ENCODE results near the gene TMEM178A. TPM values are rescaled to one million over a fixed set of nuclear protein-coding genes. Genes with fewer than 3 reads are reported as not detected.
"Not testable (repeated sequence)": the region's sequence is repeated elsewhere in the genome, so short reads cannot be mapped to it uniquely, and the experiment has no call there.

Gene TMEM178A
- total RNA-seq, 1 donor from 2014 or later: 19.2 TPM

DNA sequence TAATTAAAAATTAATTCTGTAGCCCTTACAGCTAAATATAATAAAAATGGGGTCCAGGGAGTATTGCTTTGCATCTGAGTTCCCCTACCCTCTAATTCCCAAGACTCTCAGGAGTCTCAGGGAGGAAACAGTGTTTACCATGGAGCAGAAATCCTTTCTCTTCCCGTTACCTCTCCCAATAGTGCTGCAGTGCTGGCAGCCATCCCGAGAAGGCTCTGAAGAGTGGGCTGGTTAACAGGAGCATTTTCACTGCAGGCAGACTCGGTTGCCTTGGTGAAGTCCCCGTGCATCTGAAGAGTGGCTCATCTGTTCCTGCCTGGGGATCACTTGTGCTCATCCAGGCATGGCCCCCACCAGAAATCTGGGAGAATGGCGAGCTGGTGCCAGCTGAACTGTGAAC, 41.8 kb upstream of the TMEM178A start:
- Mint-ChIP-seq H3K4me3 (no peak overlapping the region), H3K9me3 (peaks cover 2% of the 10 kb centered on the region), H3K27me3 (ENCODE audit: insufficient read depth, low read depth) (peaks cover 3% of the 10 kb centered on the region), H3K36me3 (no peaks in the 10 kb centered on the region), H3K27ac (no peak overlapping the region), H3K4me1 (peaks cover 17% of the 10 kb centered on the region)
- Histone ChIP-seq H3K9ac (no peak overlapping the region), H3K27ac (no peak overlapping the region), H3K4me1 (peaks cover 7% of the 10 kb centered on the region), H3F3A (ENCODE audit: low read depth) (no peaks in the 10 kb centered on the region), H3K4me2 (no peak overlapping the region), H3K79me2 (ENCODE audit: low read depth) (no peaks in the 10 kb centered on the region), H4K20me1 (ENCODE audit: low read depth) (no peaks in the 10 kb centered on the region), H3K27me3 (no peaks in the 10 kb centered on the region), H3K9me3 (ENCODE audit: low read depth) (no peaks in the 10 kb centered on the region), H3K4me3 (no peak overlapping the region), H3K36me3 (no peaks in the 10 kb centered on the region), H2AFZ (replicated peaks) (no peak overlapping the region)
- no peak for TF ChIP-seq EZH2 (IDR thresholded peaks at IDR 0.05)
- no peak for DNase-seq (ENCODE audit: low spot score)

DNA sequence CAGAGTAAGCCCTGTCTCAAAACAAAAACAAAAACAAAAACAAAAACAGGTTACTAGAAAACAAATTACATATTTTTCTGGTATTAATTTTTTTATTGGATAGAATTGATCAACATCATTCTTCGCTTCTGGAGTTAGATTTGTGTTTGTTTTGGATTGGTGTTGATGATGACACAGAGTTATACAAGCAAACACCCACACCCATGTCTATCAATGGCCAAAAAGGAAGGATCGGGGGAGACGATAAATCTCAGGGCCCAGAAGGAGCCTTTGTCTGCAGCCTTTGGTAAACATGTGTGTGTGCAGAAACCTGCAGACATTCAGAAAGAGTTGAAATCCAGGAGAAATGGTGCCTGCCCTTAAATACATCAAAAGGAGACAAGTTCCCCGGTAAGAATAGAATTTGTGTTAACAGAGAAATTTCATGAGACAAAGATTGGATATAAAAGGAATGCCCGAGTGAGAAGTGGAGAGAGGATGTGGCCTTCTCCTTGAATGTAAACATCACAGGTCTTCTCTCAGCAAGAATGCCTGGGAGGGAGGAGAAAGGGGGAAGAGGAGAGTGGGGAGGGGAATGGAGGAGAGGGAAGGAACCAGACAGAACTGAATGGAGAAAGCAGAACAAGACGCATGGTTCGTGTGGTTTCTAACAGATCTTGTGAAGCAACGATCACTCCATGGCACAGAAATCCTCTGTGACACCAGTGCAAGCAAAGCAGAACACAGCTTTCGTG, 40.4 kb upstream of the TMEM178A start:
- Histone ChIP-seq H3K79me2 (ENCODE audit: low read depth) (no peaks in the 10 kb centered on the region), H3K36me3 (no peaks in the 10 kb centered on the region), H2AFZ (replicated peaks) (peak overlapping the region; percentile 52), H4K20me1 (ENCODE audit: low read depth) (no peaks in the 10 kb centered on the region), H3K4me1 (peaks cover 7% of the 10 kb centered on the region), H3K4me2 (no peak overlapping the region), H3K27ac (no peak overlapping the region), H3K9ac (no peak overlapping the region), H3K4me3 (no peak overlapping the region), H3K27me3 (no peaks in the 10 kb centered on the region), H3F3A (ENCODE audit: low read depth) (no peaks in the 10 kb centered on the region), H3K9me3 (ENCODE audit: low read depth) (no peaks in the 10 kb centered on the region)
- DNase-seq (ENCODE audit: low spot score): no peak
- Mint-ChIP-seq H3K9me3 (peaks cover 5% of the 10 kb centered on the region), H3K4me1 (peaks cover 17% of the 10 kb centered on the region), H3K36me3 (no peaks in the 10 kb centered on the region), H3K27ac (no peak overlapping the region), H3K27me3 (ENCODE audit: insufficient read depth, low read depth) (peaks cover 3% of the 10 kb centered on the region), H3K4me3 (no peak overlapping the region)
- TF ChIP-seq, protein P1, sequence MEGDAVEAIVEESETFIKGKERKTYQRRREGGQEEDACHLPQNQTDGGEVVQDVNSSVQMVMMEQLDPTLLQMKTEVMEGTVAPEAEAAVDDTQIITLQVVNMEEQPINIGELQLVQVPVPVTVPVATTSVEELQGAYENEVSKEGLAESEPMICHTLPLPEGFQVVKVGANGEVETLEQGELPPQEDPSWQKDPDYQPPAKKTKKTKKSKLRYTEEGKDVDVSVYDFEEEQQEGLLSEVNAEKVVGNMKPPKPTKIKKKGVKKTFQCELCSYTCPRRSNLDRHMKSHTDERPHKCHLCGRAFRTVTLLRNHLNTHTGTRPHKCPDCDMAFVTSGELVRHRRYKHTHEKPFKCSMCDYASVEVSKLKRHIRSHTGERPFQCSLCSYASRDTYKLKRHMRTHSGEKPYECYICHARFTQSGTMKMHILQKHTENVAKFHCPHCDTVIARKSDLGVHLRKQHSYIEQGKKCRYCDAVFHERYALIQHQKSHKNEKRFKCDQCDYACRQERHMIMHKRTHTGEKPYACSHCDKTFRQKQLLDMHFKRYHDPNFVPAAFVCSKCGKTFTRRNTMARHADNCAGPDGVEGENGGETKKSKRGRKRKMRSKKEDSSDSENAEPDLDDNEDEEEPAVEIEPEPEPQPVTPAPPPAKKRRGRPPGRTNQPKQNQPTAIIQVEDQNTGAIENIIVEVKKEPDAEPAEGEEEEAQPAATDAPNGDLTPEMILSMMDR (IDR thresholded peaks at IDR 0.05): no peak
- TF ChIP-seq EZH2phosphoT487 (IDR thresholded peaks at IDR 0.05): no peak
- no peak for TF ChIP-seq EZH2 (IDR thresholded peaks at IDR 0.05)

DNA sequence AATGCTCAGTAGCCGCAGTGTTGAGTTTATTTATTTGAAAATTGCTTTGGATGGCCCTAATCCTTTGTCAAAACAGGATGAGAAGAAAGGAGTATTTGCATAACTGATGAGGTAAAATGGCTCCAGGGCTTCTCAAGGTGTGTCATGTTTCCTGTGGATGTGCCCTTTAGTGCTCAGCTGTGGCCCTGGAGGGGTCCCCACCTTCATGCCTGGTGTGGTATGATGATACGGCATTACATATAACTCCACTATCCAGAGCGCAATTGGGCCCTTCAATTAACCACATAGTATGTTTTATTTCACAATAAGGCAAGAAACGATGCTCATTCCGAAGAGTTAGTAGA, 39.8 kb upstream of the TMEM178A start:
- H4K20me1 ChIP-seq (ENCODE audit: low read depth): no peaks in the 10 kb centered on the region
- H3K9me3 ChIP-seq (ENCODE audit: low read depth): no peaks in the 10 kb centered on the region
- no peak overlapping the region for H3K9ac ChIP-seq
- Mint-ChIP-seq H3K9me3 (peaks cover 5% of the 10 kb centered on the region), H3K4me3 (no peak overlapping the region), H3K27me3 (ENCODE audit: insufficient read depth, low read depth) (peaks cover 3% of the 10 kb centered on the region), H3K27ac (no peak overlapping the region), H3K4me1 (peaks cover 15% of the 10 kb centered on the region), H3K36me3 (no peaks in the 10 kb centered on the region)
- no peaks in the 10 kb centered on the region for H3F3A ChIP-seq (ENCODE audit: low read depth)
- no peaks in the 10 kb centered on the region for H3K79me2 ChIP-seq (ENCODE audit: low read depth)
- TF ChIP-seq, protein P1 (IDR thresholded peaks at IDR 0.05): no peak
- no peak for TF ChIP-seq EZH2phosphoT487 (IDR thresholded peaks at IDR 0.05)
- no peak for TF ChIP-seq EZH2 (IDR thresholded peaks at IDR 0.05)
- peaks cover 7% of the 10 kb centered on the region for H3K4me1 ChIP-seq
- no peak overlapping the region for H3K4me2 ChIP-seq
- H3K27me3 ChIP-seq: no peaks in the 10 kb centered on the region
- no peak overlapping the region for H3K4me3 ChIP-seq
- H3K36me3 ChIP-seq: no peaks in the 10 kb centered on the region
- no peak overlapping the region for H3K27ac ChIP-seq
- H2AFZ ChIP-seq (replicated peaks): peak overlapping the region; percentile 52
- no peak for DNase-seq (ENCODE audit: low spot score)

DNA sequence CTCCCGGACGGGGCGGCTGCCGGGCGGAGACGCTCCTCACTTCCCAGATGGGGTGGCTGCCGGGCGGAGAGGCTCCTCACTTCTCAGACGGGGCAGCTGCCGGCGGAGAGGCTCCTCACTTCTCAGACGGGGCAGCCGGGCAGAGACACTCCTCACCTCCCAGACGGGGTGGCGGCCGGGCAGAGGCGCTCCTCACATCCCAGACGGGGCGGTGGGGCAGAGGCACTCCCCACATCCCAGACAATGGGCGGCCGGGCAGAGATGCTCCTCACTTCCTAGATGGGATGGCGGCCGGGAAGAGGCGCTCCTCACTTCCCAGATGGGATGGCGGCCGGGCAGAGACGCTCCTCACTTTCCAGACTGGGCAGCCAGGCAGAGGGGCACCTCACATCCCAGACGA, 37.4 kb upstream of the TMEM178A start:
- H2AFZ ChIP-seq (replicated peaks); H3K27ac Mint-ChIP-seq; DNase-seq (ENCODE audit: low spot score); H3K36me3 ChIP-seq; H3K36me3 Mint-ChIP-seq; H3K27me3 ChIP-seq; H3K9me3 Mint-ChIP-seq; H3K9ac ChIP-seq; H3K27ac ChIP-seq; H3K4me3 ChIP-seq; H3K79me2 ChIP-seq (ENCODE audit: low read depth); H3K9me3 ChIP-seq (ENCODE audit: low read depth); H3K4me3 Mint-ChIP-seq; H4K20me1 ChIP-seq (ENCODE audit: low read depth); H3K27me3 Mint-ChIP-seq (ENCODE audit: insufficient read depth, low read depth); H3F3A ChIP-seq (ENCODE audit: low read depth); H3K4me2 ChIP-seq: not testable (repeated sequence)
- H3K4me1 Mint-ChIP-seq: peaks cover 17% of the 10 kb centered on the region
- peaks cover 12% of the 10 kb centered on the region for H3K4me1 ChIP-seq

All from neural progenitor cell (in vitro differentiated cells).